Brain microvascular endothelial cell (primary cell): ENCODE results near the gene ROCK2.

Experiments
- DNase-seq: peaks from one replicate; pipeline ENCODE4 v3.0.0-alpha.2; 2020
- H3K27ac ChIP-seq: fragments of 250-450 bp; sonication (Bioruptor Pico); 2 replicates; pipeline ENCODE4 v1.5.1; 2020; ENCODE audit warnings: mild to moderate bottlenecking, moderate library complexity
- H3K27me3 ChIP-seq: fragments of 250-450 bp; sonication (Bioruptor Pico); replicated peaks from 2 replicates; pipeline ENCODE4 v1.5.1; 2020; ENCODE audit warnings: mild to moderate bottlenecking
- H3K36me3 ChIP-seq: fragments of 250-450 bp; sonication (Bioruptor Pico); replicated peaks from 2 replicates; pipeline ENCODE4 v1.5.1; 2020; ENCODE audit warnings: mild to moderate bottlenecking
- H3K4me3 ChIP-seq: 2 replicates; pipeline ENCODE4 v1.5.1; 2011; ENCODE audit warnings: low read depth, mild to moderate bottlenecking, control low read depth, low read length, moderate library complexity
- CTCF ChIP-seq: IDR thresholded peaks from 2 replicates; pipeline ENCODE4 v1.5.1; 2011; ENCODE audit warnings: low read depth, mild to moderate bottlenecking, moderate library complexity, low read length, control low read depth, inconsistent platforms; ENCODE audit errors: missing control alignments
- in situ Hi-C: cut with HindIII; loops from 2 replicates; pipeline ENCODE4 v1.10.0; 2017; ENCODE audit warnings: low sequenced_read_pairs, low pct_ligation_motif_present

ROCK2 gene

GRCh38 chr2:11303290-11304013, 41.0 kb downstream of the ROCK2 start:
- Histone ChIP-seq H3K36me3 (no peaks in the 10 kb centered on the region), H3K27me3 (no peaks in the 10 kb centered on the region)
- no peak for DNase-seq

GRCh38 chr2:11299439-11299838, 45.0 kb downstream of the ROCK2 start:
- Histone ChIP-seq H3K4me3 (no peak overlapping the region), H3K27ac (no peak overlapping the region), H3K27me3 (no peaks in the 10 kb centered on the region), H3K36me3 (no peaks in the 10 kb centered on the region)
- DNase-seq: no peak
- TF ChIP-seq CTCF: no peak
- in situ Hi-C loops: no loop called here

More at GRCh38 chr2:11303290-11304013, 41.0 kb downstream of the ROCK2 start:
- TF ChIP-seq CTCF: no peak
- H3K4me3 ChIP-seq: no peak overlapping the region
- no peak overlapping the region for H3K27ac ChIP-seq
- in situ Hi-C loops: no loop called here

- no peak for TF ChIP-seq CTCF
- H3K27ac ChIP-seq: no peak overlapping the region
- H3K27me3 ChIP-seq: no peaks in the 10 kb centered on the region
- no peaks in the 10 kb centered on the region for H3K36me3 ChIP-seq
- H3K4me3 ChIP-seq: no peak overlapping the region
- in situ Hi-C loops: no loop called here
- no peak for DNase-seq
These were observed 45.8 kb downstream of the ROCK2 start for GRCh38 chr2:11298592-11298991.

GRCh38 chr2:11296401-11296800, 48.0 kb downstream of the ROCK2 start:
- Histone ChIP-seq H3K27ac (no peak overlapping the region), H3K4me3 (no peak overlapping the region), H3K27me3 (no peaks in the 10 kb centered on the region), H3K36me3 (no peaks in the 10 kb centered on the region)
- no peak for DNase-seq
- in situ Hi-C loops: no loop called here
- no peak for TF ChIP-seq CTCF

GRCh38 chr2:11292464-11293255, 51.8 kb downstream of the ROCK2 start:
- H3K36me3 ChIP-seq: no peaks in the 10 kb centered on the region
- no peak overlapping the region for H3K4me3 ChIP-seq
- no peaks in the 10 kb centered on the region for H3K27me3 ChIP-seq
- no peak overlapping the region for H3K27ac ChIP-seq
- peak; percentile 28 for DNase-seq
- TF ChIP-seq CTCF: no peak
- in situ Hi-C loops: no loop called here

GRCh38 chr2:11290713-11291112, 53.7 kb downstream of the ROCK2 start:
- H3K36me3 ChIP-seq: no peaks in the 10 kb centered on the region
- H3K27ac ChIP-seq: no peak overlapping the region
- H3K27me3 ChIP-seq: no peaks in the 10 kb centered on the region
- DNase-seq: no peak
- H3K4me3 ChIP-seq: no peak overlapping the region
- in situ Hi-C loops: no loop called here
- TF ChIP-seq CTCF: no peak
